Ascending aorta (tissue), 2 donors: Measurements from ENCODE around the gene VPS51. TPM values are rescaled to one million over a fixed set of nuclear protein-coding genes. Genes with fewer than 3 reads are reported as not detected.
"Not testable (repeated sequence)": the region's sequence is repeated elsewhere in the genome, so short reads cannot be mapped to it uniquely, and the experiment has no call there.

Experiments
- DNase-seq, 2 donors: peaks; one replicate each; pipeline ENCODE4 v3.0.0-alpha.2; 2019; ENCODE audit warnings: low spot score in 2 of 2
- H3K27ac ChIP-seq, 2 donors: fragments of 200-600 bp; sonication (generic); one replicate each; pipeline ENCODE4 v1.5.1; 2016 to 2017; ENCODE audit warnings: mild to moderate bottlenecking in 1 of 2
- H3K27me3 ChIP-seq: fragments of 200-600 bp; sonication (generic); one replicate; pipeline ENCODE4 v1.5.1; 2017
- H3K36me3 ChIP-seq, 2 donors: fragments of 200-600 bp; sonication (generic); one replicate each; pipeline ENCODE4 v1.5.1; 2016
- H3K4me1 ChIP-seq, 2 donors: fragments of 200-600 bp; sonication (generic); one replicate each; pipeline ENCODE4 v1.5.1; 2016 to 2017; ENCODE audit warnings: mild to moderate bottlenecking in 1 of 2
- H3K4me3 ChIP-seq, 2 donors: fragments of 200-600 bp; sonication (generic); one replicate each; pipeline ENCODE4 v1.5.1; 2016 to 2017; ENCODE audit warnings: mild to moderate bottlenecking in 1 of 2
- H3K9me3 ChIP-seq, 2 donors: fragments of 200-600 bp; sonication (generic); one replicate each; pipeline ENCODE4 v1.5.1; 2016
- intact Hi-C: fragments of 100-400 bp; cut with DNase I; formaldehyde crosslinking; loops from one replicate; pipeline ENCODE4 v1.15.1; 2023
- total RNA-seq: library from RNA; depleted of rRNA; stranded (reverse); fragments of >200 nt; gene quantifications from one replicate; pipeline ENCODE4 v1.1.0, GENCODE V29; 2016
- TF ChIP-seq, protein P1 (sequence below), 3 experiments: fragments of 200-600 bp in 2 of 3; fragments of 450-650 bp in 1 of 3; sonication (generic) in 2 of 3; IDR thresholded peaks; one replicate each; pipeline ENCODE4 v1.5.1; 2016 to 2019; ENCODE audit warnings: antibody characterized with exemption in 3 of 3, mild to moderate bottlenecking in 1 of 3, moderate library complexity in 1 of 3

The VPS51 gene
- total RNA-seq, 1 donor from 2014 or later = 226 TPM

- no peak for DNase-seq
- Histone ChIP-seq H3K27me3 (no peaks in the 10 kb centered on the region), H3K4me3 (no peak overlapping the region), H3K27ac (no peak overlapping the region), H3K36me3 (peaks cover 14 to 16% of the 10 kb centered on the region in 2 donors), H3K9me3 (no peaks in the 10 kb centered on the region), H3K4me1 (peaks cover 11 to 24% of the 10 kb centered on the region in 2 donors)
- TF ChIP-seq, protein P1, sequence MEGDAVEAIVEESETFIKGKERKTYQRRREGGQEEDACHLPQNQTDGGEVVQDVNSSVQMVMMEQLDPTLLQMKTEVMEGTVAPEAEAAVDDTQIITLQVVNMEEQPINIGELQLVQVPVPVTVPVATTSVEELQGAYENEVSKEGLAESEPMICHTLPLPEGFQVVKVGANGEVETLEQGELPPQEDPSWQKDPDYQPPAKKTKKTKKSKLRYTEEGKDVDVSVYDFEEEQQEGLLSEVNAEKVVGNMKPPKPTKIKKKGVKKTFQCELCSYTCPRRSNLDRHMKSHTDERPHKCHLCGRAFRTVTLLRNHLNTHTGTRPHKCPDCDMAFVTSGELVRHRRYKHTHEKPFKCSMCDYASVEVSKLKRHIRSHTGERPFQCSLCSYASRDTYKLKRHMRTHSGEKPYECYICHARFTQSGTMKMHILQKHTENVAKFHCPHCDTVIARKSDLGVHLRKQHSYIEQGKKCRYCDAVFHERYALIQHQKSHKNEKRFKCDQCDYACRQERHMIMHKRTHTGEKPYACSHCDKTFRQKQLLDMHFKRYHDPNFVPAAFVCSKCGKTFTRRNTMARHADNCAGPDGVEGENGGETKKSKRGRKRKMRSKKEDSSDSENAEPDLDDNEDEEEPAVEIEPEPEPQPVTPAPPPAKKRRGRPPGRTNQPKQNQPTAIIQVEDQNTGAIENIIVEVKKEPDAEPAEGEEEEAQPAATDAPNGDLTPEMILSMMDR (IDR thresholded peaks at IDR 0.05) = no peak
- intact Hi-C loops = loop anchor here (5.0 kb wide), 1 partner anchor 181 kb away; no protein-coding TSS in a partner anchor
Observed at GRCh38 chr11:65136515-65137096, 40.6 kb downstream of the VPS51 start.

- Histone ChIP-seq H3K27me3 (no peaks in the 10 kb centered on the region), H3K27ac (no peak overlapping the region), H3K9me3 (no peaks in the 10 kb centered on the region), H3K36me3 (no peaks in the 10 kb centered on the region), H3K4me1 (no peaks in the 10 kb centered on the region), H3K4me3 (no peak overlapping the region)
- DNase-seq = peak in 1 of 2 donors; percentile 18
- TF ChIP-seq, protein P1 (IDR thresholded peaks at IDR 0.05) = no peak
- intact Hi-C loops = no loop called here
Observed at GRCh38 chr11:65141896-65142494, 46.0 kb downstream of the VPS51 start.

DNA sequence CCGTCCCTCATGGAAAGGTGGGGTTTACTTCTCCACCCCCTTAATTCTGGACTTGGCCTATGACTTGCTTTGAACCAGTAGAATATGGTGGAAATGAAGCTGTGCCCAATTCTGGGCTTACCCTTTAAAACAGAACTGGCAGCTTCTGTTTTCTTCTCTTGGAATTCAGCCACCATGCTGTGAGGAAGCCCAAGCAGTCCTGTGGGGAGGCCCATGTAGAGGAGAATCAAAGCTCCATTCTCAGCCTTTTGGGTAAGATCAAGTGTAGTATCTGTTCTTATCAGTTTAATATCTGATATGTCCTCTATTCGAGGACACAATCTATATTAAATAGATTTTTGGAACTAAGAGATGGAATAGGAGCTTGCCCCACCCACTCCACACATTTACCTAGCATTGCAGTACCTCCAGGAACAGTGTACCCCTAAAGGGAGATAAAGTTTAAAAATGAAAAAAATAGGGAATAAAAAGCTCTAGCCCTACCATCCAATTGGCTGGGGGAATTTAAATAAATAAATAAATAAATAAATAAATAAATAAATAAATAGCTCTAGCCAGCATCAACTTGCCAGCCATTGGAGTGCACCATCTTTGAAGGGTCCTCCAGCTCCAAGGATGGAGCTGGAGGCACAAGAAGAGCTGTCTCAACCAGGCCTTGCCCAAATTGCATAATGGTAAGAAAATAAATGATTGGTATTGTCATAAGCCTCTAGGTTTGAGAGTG lies 51.5 kb downstream of the VPS51 start:
- intact Hi-C loops = no loop called here
- H3K4me3 ChIP-seq = no peak overlapping the region

GRCh38 chr11:65148657-65149056 lies 52.6 kb downstream of the VPS51 start:
- Histone ChIP-seq H3K27me3 (no peaks in the 10 kb centered on the region), H3K9me3 (no peaks in the 10 kb centered on the region), H3K4me3 (no peak overlapping the region), H3K27ac (no peak overlapping the region), H3K36me3 (no peaks in the 10 kb centered on the region), H3K4me1 (peaks cover 0 to 11% of the 10 kb centered on the region in 2 donors)
- TF ChIP-seq, protein P1 (IDR thresholded peaks at IDR 0.05) = no peak
- DNase-seq = no peak
- intact Hi-C loops = no loop called here

More for the DNA sequence above, 51.5 kb downstream of the VPS51 start:
- Histone ChIP-seq H3K36me3 (no peaks in the 10 kb centered on the region), H3K27me3 (no peaks in the 10 kb centered on the region), H3K27ac (no peak overlapping the region), H3K4me1 (peaks cover 0 to 11% of the 10 kb centered on the region in 2 donors), H3K9me3 (no peaks in the 10 kb centered on the region)
- no peak for DNase-seq
- TF ChIP-seq, protein P1 (IDR thresholded peaks at IDR 0.05) = no peak

DNA sequence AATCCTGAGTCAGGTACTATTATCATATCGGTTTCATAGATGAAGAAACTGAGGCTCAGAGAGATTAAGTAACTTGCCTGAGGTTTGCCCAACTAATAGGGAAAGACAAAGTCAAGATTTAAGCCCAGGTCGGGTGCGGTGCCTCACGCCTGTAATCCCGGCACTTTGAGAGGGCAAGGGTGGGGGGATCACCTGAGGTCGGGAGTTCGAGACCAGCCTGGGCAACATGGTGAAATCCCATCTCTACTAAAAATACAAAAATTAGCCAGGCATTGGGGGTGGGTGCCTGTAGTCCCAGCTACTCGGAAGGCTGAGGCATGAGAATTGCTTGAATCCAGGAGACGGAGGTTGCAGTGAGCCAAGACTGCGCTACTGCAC lies 54.1 kb downstream of the VPS51 start:
- H3K27me3 ChIP-seq, DNase-seq, H3K9me3 ChIP-seq, H3K36me3 ChIP-seq: not testable (repeated sequence)
- peak overlapping the region; percentile 68 to 73 for H3K27ac ChIP-seq
- intact Hi-C loops = loop anchor here (2.0 kb wide), 1 partner anchor 15 kb away; the partner anchor contains the start of gene SYVN1
- H3K4me3 ChIP-seq = peak overlapping the region in 1 of 2 donors; percentile 19
- peaks cover 0 to 11% of the 10 kb centered on the region in 2 donors for H3K4me1 ChIP-seq
